Measurements from ENCODE around the gene FAM107A.

DNA sequence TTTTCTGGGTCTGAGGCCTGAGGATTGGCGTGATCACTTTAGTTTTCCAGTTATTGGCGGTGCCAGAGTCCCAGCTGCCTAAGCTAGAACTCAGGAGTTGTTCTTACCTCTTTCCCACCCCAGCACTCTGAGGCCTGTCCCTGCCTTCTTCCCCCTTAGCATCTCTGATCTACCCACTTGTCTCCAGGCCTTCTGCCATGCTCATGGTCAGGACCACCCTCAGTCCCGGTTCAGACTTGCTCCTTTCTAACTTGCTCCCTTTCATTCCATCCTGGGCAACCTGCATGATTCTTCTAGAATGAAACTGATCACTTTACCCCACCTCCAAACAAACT, 55.9 kb downstream of the FAM107A start:
- TF ChIP-seq CTCF (IDR thresholded peaks at IDR 0.05; ENCODE audit: low read depth, low read length) (no peak), EZH2phosphoT487 (IDR thresholded peaks at IDR 0.05; ENCODE audit: low read depth) (no peak)

Measured in OCI-LY3 (cell line).